Suprapubic skin (tissue), 4 donors: ENCODE measurements around the gene DSCAM. TPM values are rescaled to one million over a fixed set of nuclear protein-coding genes. Genes with fewer than 3 reads are reported as not detected.
A peak's percentile ranks its signal among the peaks of the same experiment; 100 is the strongest.

Source experiments
- DNase-seq, 2 donors: peaks; one replicate each; pipeline ENCODE4 v3.0.0-alpha.2; 2019; ENCODE audit warnings: low spot score in 2 of 2
- H3K27ac ChIP-seq: fragments of 200-600 bp; sonication (generic); one replicate; pipeline ENCODE4 v1.5.1; 2019
- H3K27me3 ChIP-seq: fragments of 200-600 bp; sonication (generic); one replicate; pipeline ENCODE4 v1.5.1; 2019
- H3K36me3 ChIP-seq: fragments of 200-600 bp; sonication (generic); one replicate; pipeline ENCODE4 v1.5.1; 2019
- H3K4me1 ChIP-seq: fragments of 200-600 bp; sonication (generic); one replicate; pipeline ENCODE4 v1.5.1; 2019
- H3K4me3 ChIP-seq: fragments of 200-600 bp; sonication (generic); one replicate; pipeline ENCODE4 v1.5.1; 2019; ENCODE audit warnings: mild to moderate bottlenecking
- H3K9me3 ChIP-seq: fragments of 200-600 bp; sonication (generic); one replicate; pipeline ENCODE4 v1.5.1; 2019
- EP300 ChIP-seq: sonication (generic); formaldehyde crosslinking; IDR thresholded peaks from one replicate; pipeline ENCODE4 v1.6.1; 2017; ENCODE audit warnings: antibody characterized with exemption
- POLR2A ChIP-seq, 2 donors: fragments of 450-650 bp; IDR thresholded peaks; one replicate each; pipeline ENCODE4 v1.6.1; 2017; ENCODE audit warnings: antibody characterized with exemption in 2 of 2, mild to moderate bottlenecking in 2 of 2, moderate library complexity in 2 of 2
- POLR2AphosphoS5 ChIP-seq, 3 donors: sonication (generic); formaldehyde crosslinking; IDR thresholded peaks; one replicate each; pipeline ENCODE4 v1.6.1; 2017; ENCODE audit warnings: antibody characterized with exemption in 3 of 3
- WGBS: methylation state at CpG from one replicate; pipeline ENCODE4 v1.1.5; 2018; 5-methylcytosine and 5-hydroxymethylcytosine counted together
- total RNA-seq, 4 donors: library from RNA; depleted of rRNA; stranded (reverse); fragments of >200 nt; gene quantifications; one replicate each; pipeline ENCODE4 v1.1.0, GENCODE V29; 2016
- TF ChIP-seq, protein P1 (sequence below), 2 donors: fragments of 200-600 bp in 1 of 2; fragments of 450-650 bp in 1 of 2; sonication (generic) in 1 of 2; IDR thresholded peaks; one replicate each; pipeline ENCODE4 v1.5.1; 2016 to 2019; ENCODE audit warnings: antibody characterized with exemption in 2 of 2, mild to moderate bottlenecking in 1 of 2, moderate library complexity in 1 of 2

The DSCAM gene
- total RNA-seq, 4 donors from 2014 or later = 0.08 TPM; not detected in 3

DNA sequence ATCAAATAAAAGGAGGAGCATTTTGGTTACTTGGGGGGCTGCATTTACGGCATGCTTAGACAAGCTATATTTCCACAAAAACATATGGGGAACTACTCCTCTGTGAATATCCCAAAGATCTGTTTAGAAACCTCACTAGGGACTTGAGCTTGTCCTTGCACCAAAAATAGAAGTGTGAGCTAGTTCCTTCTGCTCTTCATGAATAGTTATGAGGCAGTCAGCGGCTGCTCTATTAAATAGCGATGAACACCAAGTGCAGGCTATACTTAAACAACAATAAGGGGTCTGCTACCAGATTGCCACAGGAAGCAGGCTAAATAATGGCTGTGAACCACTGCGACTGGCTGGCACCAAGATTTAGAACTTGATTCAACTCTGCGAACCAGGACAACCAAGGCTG, 789.6 kb downstream of the DSCAM start:
- WGBS = 81% methylated on average over 5 of the region's 5 CpGs

DNA sequence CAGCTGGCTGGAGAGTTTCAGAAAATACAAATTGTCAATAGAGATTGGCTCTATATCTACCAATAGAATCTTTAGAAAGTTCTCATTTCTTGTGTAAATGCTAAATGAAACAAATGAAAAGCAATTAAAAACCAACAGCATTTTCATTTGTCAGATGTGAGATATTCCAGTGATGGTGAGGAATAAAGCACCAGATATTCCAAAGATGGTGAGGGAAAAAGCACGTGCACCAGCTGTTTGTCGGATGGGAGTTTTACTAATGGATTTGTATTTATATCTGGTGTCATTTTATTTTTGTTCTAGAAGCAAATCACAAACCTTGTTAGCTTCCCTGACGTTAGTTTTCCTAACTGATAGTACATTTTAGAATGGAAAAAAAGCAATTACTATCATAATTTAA, 790.9 kb downstream of the DSCAM start:
- Histone ChIP-seq H3K4me3 (no peak overlapping the region), H3K27me3 (no peaks in the 10 kb centered on the region), H3K9me3 (peaks cover 4% of the 10 kb centered on the region), H3K4me1 (peaks cover 4% of the 10 kb centered on the region), H3K36me3 (no peaks in the 10 kb centered on the region), H3K27ac (no peak overlapping the region)
- TF ChIP-seq EP300 (no peak), POLR2A (IDR thresholded peaks at IDR 0.05) (no peak), POLR2AphosphoS5 (IDR thresholded peaks at IDR 0.05) (no peak)
- TF ChIP-seq, protein P1, sequence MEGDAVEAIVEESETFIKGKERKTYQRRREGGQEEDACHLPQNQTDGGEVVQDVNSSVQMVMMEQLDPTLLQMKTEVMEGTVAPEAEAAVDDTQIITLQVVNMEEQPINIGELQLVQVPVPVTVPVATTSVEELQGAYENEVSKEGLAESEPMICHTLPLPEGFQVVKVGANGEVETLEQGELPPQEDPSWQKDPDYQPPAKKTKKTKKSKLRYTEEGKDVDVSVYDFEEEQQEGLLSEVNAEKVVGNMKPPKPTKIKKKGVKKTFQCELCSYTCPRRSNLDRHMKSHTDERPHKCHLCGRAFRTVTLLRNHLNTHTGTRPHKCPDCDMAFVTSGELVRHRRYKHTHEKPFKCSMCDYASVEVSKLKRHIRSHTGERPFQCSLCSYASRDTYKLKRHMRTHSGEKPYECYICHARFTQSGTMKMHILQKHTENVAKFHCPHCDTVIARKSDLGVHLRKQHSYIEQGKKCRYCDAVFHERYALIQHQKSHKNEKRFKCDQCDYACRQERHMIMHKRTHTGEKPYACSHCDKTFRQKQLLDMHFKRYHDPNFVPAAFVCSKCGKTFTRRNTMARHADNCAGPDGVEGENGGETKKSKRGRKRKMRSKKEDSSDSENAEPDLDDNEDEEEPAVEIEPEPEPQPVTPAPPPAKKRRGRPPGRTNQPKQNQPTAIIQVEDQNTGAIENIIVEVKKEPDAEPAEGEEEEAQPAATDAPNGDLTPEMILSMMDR (IDR thresholded peaks at IDR 0.05) = no peak
- 84% methylated on average over 3 of the region's 3 CpGs for WGBS
- no peak for DNase-seq

More for the DNA sequence above, 789.6 kb downstream of the DSCAM start:
- TF ChIP-seq POLR2AphosphoS5 (IDR thresholded peaks at IDR 0.05) = no peak
- TF ChIP-seq EP300 = no peak
- TF ChIP-seq, protein P1 (IDR thresholded peaks at IDR 0.05) = no peak
- no peak for TF ChIP-seq POLR2A (IDR thresholded peaks at IDR 0.05)
- Histone ChIP-seq H3K27ac (no peak overlapping the region), H3K4me3 (no peak overlapping the region), H3K4me1 (peaks cover 4% of the 10 kb centered on the region), H3K36me3 (no peaks in the 10 kb centered on the region), H3K27me3 (no peaks in the 10 kb centered on the region), H3K9me3 (peaks cover 4% of the 10 kb centered on the region)
- DNase-seq = no peak

DNA sequence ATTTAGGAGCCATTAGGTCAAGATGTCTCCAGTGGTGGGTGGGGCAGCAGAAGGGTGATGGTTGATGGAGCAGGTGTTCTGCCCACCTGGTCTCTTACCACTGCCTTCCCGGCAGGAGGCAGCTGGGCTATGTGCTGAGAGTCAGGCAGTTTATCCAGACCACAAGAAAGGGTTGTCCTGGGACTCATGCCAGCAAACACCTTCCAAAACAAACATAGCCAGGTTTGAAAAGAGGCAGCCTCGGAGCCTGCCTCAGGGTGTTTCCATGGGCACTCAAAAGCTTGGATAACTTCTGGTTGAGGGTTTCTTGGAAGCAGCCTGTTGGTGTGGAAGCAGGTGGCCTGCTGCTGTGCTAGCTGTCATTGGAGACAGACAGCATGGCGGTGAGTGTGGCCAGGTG, 792.6 kb downstream of the DSCAM start:
- Histone ChIP-seq H3K4me1 (peaks cover 4% of the 10 kb centered on the region), H3K27ac (no peak overlapping the region), H3K27me3 (no peaks in the 10 kb centered on the region), H3K36me3 (no peaks in the 10 kb centered on the region), H3K9me3 (peaks cover 4% of the 10 kb centered on the region), H3K4me3 (no peak overlapping the region)
- TF ChIP-seq EP300 (no peak), POLR2A (IDR thresholded peaks at IDR 0.05) (no peak)
- TF ChIP-seq, protein P1 (IDR thresholded peaks at IDR 0.05) = no peak
- 60% methylated on average over 3 of the region's 3 CpGs for WGBS
- DNase-seq = no peak

DNA sequence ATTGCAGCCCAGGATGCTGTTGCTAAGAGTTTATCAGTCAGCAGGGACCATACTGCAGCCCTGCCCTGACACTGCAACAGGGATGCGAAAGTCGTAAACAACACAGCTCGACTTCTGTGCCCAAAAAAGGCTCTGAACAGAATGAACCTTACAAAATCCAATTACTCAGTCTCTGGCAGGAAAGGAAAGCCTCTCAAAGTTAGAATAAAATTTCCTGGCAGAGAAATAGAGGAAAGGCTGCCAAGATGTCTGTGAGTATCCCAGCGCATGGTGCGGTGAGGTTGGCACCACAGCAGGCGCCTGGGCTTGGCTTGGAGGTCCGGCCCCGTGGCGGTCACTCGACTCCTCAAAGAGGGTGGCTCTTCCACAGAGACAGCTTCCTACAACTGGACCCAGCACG, 794.0 kb downstream of the DSCAM start:
- peaks cover 4% of the 10 kb centered on the region for H3K9me3 ChIP-seq
- H3K4me1 ChIP-seq = peaks cover 4% of the 10 kb centered on the region
- TF ChIP-seq EP300 (no peak), POLR2AphosphoS5 (IDR thresholded peaks at IDR 0.05) (no peak), POLR2A (IDR thresholded peaks at IDR 0.05) (no peak)
- TF ChIP-seq, protein P1 (IDR thresholded peaks at IDR 0.05) = no peak
- H3K36me3 ChIP-seq = no peaks in the 10 kb centered on the region
- H3K27ac ChIP-seq = no peak overlapping the region
- H3K27me3 ChIP-seq = no peaks in the 10 kb centered on the region
- WGBS = 57% methylated on average over 11 of the region's 11 CpGs
- H3K4me3 ChIP-seq = no peak overlapping the region
- peak in 1 of 2 donors; percentile 78 for DNase-seq

DNA sequence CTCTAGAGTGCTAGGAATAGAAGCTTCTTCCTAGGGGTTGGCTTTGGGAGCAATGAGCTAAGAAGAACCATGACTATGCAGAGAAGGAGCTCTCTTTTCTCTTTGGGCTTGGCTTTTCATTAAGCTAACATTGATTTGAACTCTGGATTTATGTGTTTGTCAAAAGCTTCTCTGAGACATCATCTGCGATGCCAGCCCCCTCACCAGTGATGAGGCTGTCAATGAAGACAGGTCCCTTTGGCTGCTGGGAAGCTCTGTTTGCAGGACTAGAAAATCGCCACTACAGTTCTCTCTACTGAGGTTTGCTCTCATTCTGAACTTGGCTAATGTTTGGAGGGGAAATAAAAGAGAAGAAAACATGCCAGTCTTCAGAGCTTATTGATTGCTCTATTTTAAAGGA, 794.7 kb downstream of the DSCAM start:
- H3K9me3 ChIP-seq = peaks cover 4% of the 10 kb centered on the region
- H3K4me3 ChIP-seq = no peak overlapping the region
- peaks cover 4% of the 10 kb centered on the region for H3K4me1 ChIP-seq
- 91% methylated on average over 2 of the region's 2 CpGs for WGBS
- DNase-seq = no peak
- TF ChIP-seq EP300 (no peak), POLR2AphosphoS5 (IDR thresholded peaks at IDR 0.05) (no peak), POLR2A (IDR thresholded peaks at IDR 0.05) (no peak)
- TF ChIP-seq, protein P1 (IDR thresholded peaks at IDR 0.05) = no peak
- H3K27ac ChIP-seq = peak overlapping the region; percentile 7
- no peaks in the 10 kb centered on the region for H3K27me3 ChIP-seq
- H3K36me3 ChIP-seq = no peaks in the 10 kb centered on the region
